IMR-90 (cell line): ENCODE data around the gene NTN4. TPM values are rescaled to one million over a fixed set of nuclear protein-coding genes. Genes with fewer than 3 reads are reported as not detected.

Experiments used
- ATAC-seq: fragments of 200-7000 bp; cut with Tn5 transposase; 2 replicates; pipeline ENCODE4 v1.9.1; 2020; ENCODE audit warnings: low read depth, mild to moderate bottlenecking, moderate library complexity
- BruUV-seq: library from RNA; stranded (reverse); fragments of 400-500 nt; replicated peaks from 2 replicates; lab custom pipeline; 2021; lab: Mats Ljungman, UMichigan
- CTCF ChIA-PET: fragments of 300-600 bp; formaldehyde crosslinking; extraction: SDS; loops from one replicate; lab custom pipeline; 2021; ENCODE audit warnings: antibody characterized with exemption; lab: Yijun Ruan, JAX
- POLR2A ChIA-PET: fragments of 300-600 bp; sonication (Branson Sonifier 250); formaldehyde crosslinking; loops from one replicate; lab custom pipeline; 2022; ENCODE audit warnings: antibody characterized with exemption; ENCODE audit not compliant: unreplicated experiment; lab: Charles Lee
- DNase-seq: peaks from one replicate; pipeline ENCODE4 v3.0.0; 2013
- H2AFZ ChIP-seq: replicated peaks from 2 replicates; pipeline ENCODE3; 2013; ENCODE audit warnings: low read length, mild to moderate bottlenecking; ENCODE audit not compliant: poor library complexity
- H2AK5ac ChIP-seq: 2 replicates; pipeline ENCODE4 v1.6.1; 2013; ENCODE audit warnings: low read depth, low read length, inconsistent platforms
- H2AK9ac ChIP-seq: replicated peaks from 2 replicates; pipeline ENCODE3; 2013; ENCODE audit warnings: mild to moderate bottlenecking, low read depth, low read length, moderate library complexity; ENCODE audit not compliant: poor library complexity
- H2BK120ac ChIP-seq: 2 replicates; pipeline ENCODE4 v1.6.1; 2013; ENCODE audit warnings: low read depth, low read length, inconsistent platforms
- H2BK15ac ChIP-seq: 3 replicates; pipeline ENCODE4 v1.6.1; 2013; ENCODE audit warnings: low read depth, low read length, inconsistent platforms
- H2BK20ac ChIP-seq: 2 replicates; pipeline ENCODE4 v1.6.1; 2013; ENCODE audit warnings: low read depth, mild to moderate bottlenecking, inconsistent platforms, low read length, moderate library complexity
- H2BK5ac ChIP-seq: 2 replicates; pipeline ENCODE4 v1.6.1; 2013; ENCODE audit warnings: mild to moderate bottlenecking, low read depth, low read length, inconsistent platforms; ENCODE audit not compliant: poor library complexity, severe bottlenecking
- H3K14ac ChIP-seq: replicated peaks from 2 replicates; pipeline ENCODE4 v1.6.1; 2013; ENCODE audit warnings: low read depth, low read length, inconsistent platforms
- H3K18ac ChIP-seq: 2 replicates; pipeline ENCODE4 v1.6.1; 2013; ENCODE audit warnings: low read depth, low read length, control low read depth
- H3K23ac ChIP-seq: 2 replicates; pipeline ENCODE4 v1.6.1; 2013; ENCODE audit warnings: low read depth, low read length, inconsistent platforms
- H3K27ac ChIP-seq: 2 replicates; pipeline ENCODE4 v1.5.1; 2013; ENCODE audit warnings: mild to moderate bottlenecking, control low read depth, low read length; ENCODE audit not compliant: insufficient read depth
- H3K27me3 ChIP-seq: 2 replicates; pipeline ENCODE4 v1.6.1; 2013; ENCODE audit warnings: low read length; ENCODE audit not compliant: control insufficient read depth, insufficient read depth
- H3K36me3 ChIP-seq: 2 replicates; pipeline ENCODE4 v1.6.1; 2013; ENCODE audit warnings: low read length, mixed read lengths; ENCODE audit not compliant: control insufficient read depth, insufficient read depth
- H3K4ac ChIP-seq: 2 replicates; pipeline ENCODE4 v1.6.1; 2013; ENCODE audit warnings: low read depth, low read length, inconsistent platforms
- H3K4me1 ChIP-seq: 2 replicates; pipeline ENCODE4 v1.6.1; 2013; ENCODE audit warnings: low read length, mixed read lengths; ENCODE audit not compliant: control insufficient read depth, insufficient read depth
- H3K4me2 ChIP-seq: 2 replicates; pipeline ENCODE4 v1.6.1; 2013; ENCODE audit warnings: low read depth, mild to moderate bottlenecking, control low read depth, low read length, moderate library complexity
- H3K4me3 ChIP-seq: 2 replicates; pipeline ENCODE4 v1.5.1; 2013; ENCODE audit warnings: low read depth, mild to moderate bottlenecking, control low read depth, low read length, moderate library complexity; ENCODE audit not compliant: insufficient read depth
- H3K56ac ChIP-seq: 2 replicates; pipeline ENCODE4 v1.6.1; 2013; ENCODE audit warnings: low read length, inconsistent platforms; ENCODE audit not compliant: insufficient read depth; ENCODE audit errors: extremely low read depth
- H3K79me1 ChIP-seq, 2 experiments: 2 replicates each; pipeline ENCODE4 v1.6.1; 2013; ENCODE audit warnings: low read length in 2 of 2, inconsistent platforms in 1 of 2, low read depth in 1 of 2
- H3K9ac ChIP-seq: 2 replicates; pipeline ENCODE4 v1.6.1; 2013; ENCODE audit warnings: low read depth, low read length, control low read depth
- H3K9me1 ChIP-seq: 2 replicates; pipeline ENCODE4 v1.6.1; 2013; ENCODE audit warnings: low read length, inconsistent platforms; ENCODE audit not compliant: insufficient read depth
- H3K9me3 ChIP-seq: 2 replicates; pipeline ENCODE4 v1.6.1; 2013; ENCODE audit warnings: low read length; ENCODE audit not compliant: control insufficient read depth, insufficient read depth
- H4K20me1 ChIP-seq: 2 replicates; pipeline ENCODE4 v1.6.1; 2013; ENCODE audit warnings: low read length, inconsistent platforms; ENCODE audit not compliant: insufficient read depth
- H4K5ac ChIP-seq: 2 replicates; pipeline ENCODE4 v1.6.1; 2013; ENCODE audit warnings: mild to moderate bottlenecking, low read depth, low read length, control low read depth
- H4K8ac ChIP-seq, 2 experiments: 2 replicates each; pipeline ENCODE4 v1.6.1; 2013; ENCODE audit warnings: low read depth in 2 of 2, low read length in 2 of 2, control low read depth in 1 of 2, inconsistent platforms in 1 of 2
- H4K91ac ChIP-seq: 2 replicates; pipeline ENCODE4 v1.6.1; 2013; ENCODE audit warnings: low read depth, low read length, inconsistent platforms; ENCODE audit not compliant: insufficient read depth
- BHLHE40 ChIP-seq: fragments of 150-350 bp; IDR thresholded peaks from 2 replicates; pipeline ENCODE4 v1.6.1; 2016; ENCODE audit warnings: mild to moderate bottlenecking, low read depth, low read length
- CEBPB ChIP-seq: IDR thresholded peaks from 2 replicates; pipeline ENCODE4 v1.6.1; 2012; ENCODE audit warnings: low read depth, low read length, improper control_type of control experiment
- CHD1 ChIP-seq: IDR thresholded peaks from 2 replicates; pipeline ENCODE4 v1.6.1; 2012; ENCODE audit warnings: low read depth, low read length, improper control_type of control experiment
- FOS ChIP-seq: fragments of 150-350 bp; IDR thresholded peaks from 2 replicates; pipeline ENCODE4 v1.6.1; 2016; ENCODE audit warnings: low read depth, low read length
- MAFK ChIP-seq: IDR thresholded peaks from 2 replicates; pipeline ENCODE4 v1.6.1; 2012; ENCODE audit warnings: low read depth, low read length, improper control_type of control experiment
- MAZ ChIP-seq: IDR thresholded peaks from 2 replicates; pipeline ENCODE4 v1.6.1; 2012; ENCODE audit warnings: low read depth, mild to moderate bottlenecking, low read length, improper control_type of control experiment, moderate library complexity, borderline replicate concordance
- MXI1 ChIP-seq: IDR thresholded peaks from 2 replicates; pipeline ENCODE4 v1.6.1; 2012; ENCODE audit warnings: low read depth, mild to moderate bottlenecking, low read length, moderate library complexity, borderline replicate concordance
- NFE2L2 ChIP-seq: fragments of 150-350 bp; IDR thresholded peaks from 2 replicates; pipeline ENCODE4 v1.6.1; 2016; ENCODE audit warnings: low read depth, mild to moderate bottlenecking, low read length
- POLR2A ChIP-seq: IDR thresholded peaks from 2 replicates; pipeline ENCODE4 v1.6.1; 2012; ENCODE audit warnings: mild to moderate bottlenecking, low read depth, low read length
- RAD21 ChIP-seq: IDR thresholded peaks from 2 replicates; pipeline ENCODE4 v1.6.1; 2012; ENCODE audit warnings: low read length, improper control_type of control experiment
- RCOR1 ChIP-seq: IDR thresholded peaks from 2 replicates; pipeline ENCODE4 v1.6.1; 2012; ENCODE audit warnings: mild to moderate bottlenecking, low read length, improper control_type of control experiment; ENCODE audit not compliant: insufficient replicate concordance
- RFX5 ChIP-seq: IDR thresholded peaks from 2 replicates; pipeline ENCODE4 v1.8.0; 2012; ENCODE audit warnings: low read depth, mild to moderate bottlenecking, low read length, moderate library complexity
- WGBS, 2 experiments: methylation state at CpG; one replicate each; pipeline versions ENCODE4 v1.1.5 to v1.1.7; 2013; ENCODE audit warnings: missing lambda C conversion rate in 2 of 2; ENCODE audit not compliant: insufficient read length in 1 of 2; ENCODE audit errors: extremely low coverage in 2 of 2; 5-methylcytosine and 5-hydroxymethylcytosine counted together
- dilution Hi-C: fragments of 300-500 bp; cut with HindIII; formaldehyde crosslinking; loops from one replicate; pipeline ENCODE4 v1.14.3; 2018; ENCODE audit warnings: low sequenced_read_pairs; ENCODE audit not compliant: unreplicated experiment
- in situ Hi-C: fragments of 300-500 bp; cut with MboI; formaldehyde crosslinking; loops from 3 replicates; pipeline ENCODE4 v1.14.3; 2019; ENCODE audit warnings: low sequenced_read_pairs, inconsistent platforms, mixed read lengths
- intact Hi-C: fragments of 100-400 bp; cut with micrococcal nuclease; formaldehyde crosslinking; loops from 2 replicates; pipeline ENCODE4 v1.10.0; 2022
- polyA plus RNA-seq, 3 experiments: library from polyadenylated mRNA; depleted of rRNA; stranded (reverse); fragments of >200 nt; gene quantifications; 2 replicates each; pipeline ENCODE4 v1.2.3, GENCODE V29; 2012; ENCODE audit warnings: low replicate concordance in 1 of 3
- total RNA-seq: library from RNA; depleted of rRNA; stranded (reverse); fragments of >200 nt; gene quantifications from 2 replicates; pipeline ENCODE4 v1.2.3, GENCODE V29; 2012
- TF ChIP-seq, protein P1 (sequence below): fragments of 150-350 bp; IDR thresholded peaks from 2 replicates; pipeline ENCODE4 v1.6.1; 2017; ENCODE audit warnings: mild to moderate bottlenecking, antibody characterized with exemption, low read length, low read depth
- TF ChIP-seq, protein P2 (sequence below): conservative IDR thresholded peaks from 2 replicates; pipeline ENCODE4 v1.5.1; 2012; ENCODE audit warnings: mild to moderate bottlenecking, low read depth, low read length, improper control_type of control experiment
- TF ChIP-seq, protein P3 (sequence below): fragments of 150-350 bp; IDR thresholded peaks from 2 replicates; pipeline ENCODE4 v1.6.1; 2016; ENCODE audit warnings: low read depth, mild to moderate bottlenecking, low read length, moderate library complexity, borderline replicate concordance

Gene NTN4
- total and polyA plus RNA-seq, 2 of the 4 experiments (the other 2 are of a cell fraction): 54.6 to 56.6 TPM

DNA sequence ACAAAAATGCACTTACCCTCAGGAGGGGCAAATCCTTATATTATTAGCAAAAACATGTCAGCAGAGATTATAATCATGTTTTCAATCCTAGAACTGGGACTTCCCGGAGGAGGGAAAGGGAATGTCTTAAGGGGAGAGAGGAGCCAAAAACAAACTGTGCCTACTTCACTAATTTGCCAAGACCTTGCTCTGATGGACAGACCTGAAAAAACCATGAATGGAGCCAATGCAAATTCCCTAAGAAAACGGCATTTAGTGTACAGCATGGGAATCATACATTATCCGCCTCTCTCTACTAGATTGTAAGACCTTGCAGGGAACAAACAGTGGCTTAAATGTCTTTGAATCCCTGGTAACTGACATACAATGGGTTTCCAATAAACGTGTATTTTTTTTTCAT is 70.4 kb downstream of the NTN4 start:
- no peak overlapping the region for H4K91ac ChIP-seq
- no peak overlapping the region for H3K4me3 ChIP-seq
- CTCF ChIA-PET: interaction anchor here (0.6 to 1.4 kb wide), 2 partner anchors 10 to 91 kb away, joined by 3 read pairs; no protein-coding TSS in a partner anchor
- no peaks in the 10 kb centered on the region for H3K4me1 ChIP-seq
- H4K20me1 ChIP-seq: no peaks in the 10 kb centered on the region
- no peak overlapping the region for H3K9ac ChIP-seq
- H3K56ac ChIP-seq: no peak overlapping the region
- no peak for DNase-seq
- no peak overlapping the region for H4K5ac ChIP-seq
- no peak for ATAC-seq
- POLR2A ChIA-PET: no interaction called here
- no TSS peak for BruUV-seq
- H2BK15ac ChIP-seq: no peak overlapping the region; the same call in 2 of the 3 replicates
- H3K4me2 ChIP-seq: no peak overlapping the region
- dilution Hi-C loops: no loop called here
- H3K79me1 ChIP-seq: peaks cover 0 to 13% of the 10 kb centered on the region in 2 experiments; a peak in 2 of 4 replicates
- H3K9me1 ChIP-seq: 0 out of 2 replicates have a peak, but pooled peaks cover 2% of the 10 kb centered on the region
- H2BK120ac ChIP-seq: peak overlapping the region; percentile 16; the same call in 1 of the 2 replicates
- H2AK9ac ChIP-seq: no peak overlapping the region
- no peak overlapping the region for H2BK20ac ChIP-seq
- no peak overlapping the region for H2AFZ ChIP-seq
- intact Hi-C loops: no loop called here
- no peaks in the 10 kb centered on the region for H3K9me3 ChIP-seq
- no peak overlapping the region for H3K18ac ChIP-seq
- TF ChIP-seq, protein P1, sequence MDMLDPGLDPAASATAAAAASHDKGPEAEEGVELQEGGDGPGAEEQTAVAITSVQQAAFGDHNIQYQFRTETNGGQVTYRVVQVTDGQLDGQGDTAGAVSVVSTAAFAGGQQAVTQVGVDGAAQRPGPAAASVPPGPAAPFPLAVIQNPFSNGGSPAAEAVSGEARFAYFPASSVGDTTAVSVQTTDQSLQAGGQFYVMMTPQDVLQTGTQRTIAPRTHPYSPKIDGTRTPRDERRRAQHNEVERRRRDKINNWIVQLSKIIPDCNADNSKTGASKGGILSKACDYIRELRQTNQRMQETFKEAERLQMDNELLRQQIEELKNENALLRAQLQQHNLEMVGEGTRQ: no peak
- no peak for TF ChIP-seq FOS
- TF ChIP-seq, protein P2, sequence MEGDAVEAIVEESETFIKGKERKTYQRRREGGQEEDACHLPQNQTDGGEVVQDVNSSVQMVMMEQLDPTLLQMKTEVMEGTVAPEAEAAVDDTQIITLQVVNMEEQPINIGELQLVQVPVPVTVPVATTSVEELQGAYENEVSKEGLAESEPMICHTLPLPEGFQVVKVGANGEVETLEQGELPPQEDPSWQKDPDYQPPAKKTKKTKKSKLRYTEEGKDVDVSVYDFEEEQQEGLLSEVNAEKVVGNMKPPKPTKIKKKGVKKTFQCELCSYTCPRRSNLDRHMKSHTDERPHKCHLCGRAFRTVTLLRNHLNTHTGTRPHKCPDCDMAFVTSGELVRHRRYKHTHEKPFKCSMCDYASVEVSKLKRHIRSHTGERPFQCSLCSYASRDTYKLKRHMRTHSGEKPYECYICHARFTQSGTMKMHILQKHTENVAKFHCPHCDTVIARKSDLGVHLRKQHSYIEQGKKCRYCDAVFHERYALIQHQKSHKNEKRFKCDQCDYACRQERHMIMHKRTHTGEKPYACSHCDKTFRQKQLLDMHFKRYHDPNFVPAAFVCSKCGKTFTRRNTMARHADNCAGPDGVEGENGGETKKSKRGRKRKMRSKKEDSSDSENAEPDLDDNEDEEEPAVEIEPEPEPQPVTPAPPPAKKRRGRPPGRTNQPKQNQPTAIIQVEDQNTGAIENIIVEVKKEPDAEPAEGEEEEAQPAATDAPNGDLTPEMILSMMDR: no peak
- no peak for TF ChIP-seq MXI1
- no peak for TF ChIP-seq CEBPB
- TF ChIP-seq POLR2A: no peak
- TF ChIP-seq CHD1: no peak
- no peak for TF ChIP-seq BHLHE40
- TF ChIP-seq MAZ: no peak
- TF ChIP-seq MAFK: no peak
- TF ChIP-seq NFE2L2: no peak
- TF ChIP-seq, protein P3, sequence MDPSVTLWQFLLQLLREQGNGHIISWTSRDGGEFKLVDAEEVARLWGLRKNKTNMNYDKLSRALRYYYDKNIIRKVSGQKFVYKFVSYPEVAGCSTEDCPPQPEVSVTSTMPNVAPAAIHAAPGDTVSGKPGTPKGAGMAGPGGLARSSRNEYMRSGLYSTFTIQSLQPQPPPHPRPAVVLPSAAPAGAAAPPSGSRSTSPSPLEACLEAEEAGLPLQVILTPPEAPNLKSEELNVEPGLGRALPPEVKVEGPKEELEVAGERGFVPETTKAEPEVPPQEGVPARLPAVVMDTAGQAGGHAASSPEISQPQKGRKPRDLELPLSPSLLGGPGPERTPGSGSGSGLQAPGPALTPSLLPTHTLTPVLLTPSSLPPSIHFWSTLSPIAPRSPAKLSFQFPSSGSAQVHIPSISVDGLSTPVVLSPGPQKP: no peak
- TF ChIP-seq RAD21: no peak
- no peak for TF ChIP-seq RCOR1
- TF ChIP-seq RFX5: no peak
- H3K14ac ChIP-seq: 0 out of 2 replicates have a peak overlapping the region, but pooled peaks have one; percentile 56
- H2BK5ac ChIP-seq: no peak overlapping the region
- H3K27me3 ChIP-seq: no peaks in the 10 kb centered on the region
- H4K8ac ChIP-seq: no peak overlapping the region
- H3K36me3 ChIP-seq: peaks cover 7% of the 10 kb centered on the region
- no peak overlapping the region for H2AK5ac ChIP-seq
- in situ Hi-C loops: no loop called here
- H3K23ac ChIP-seq: peak overlapping the region; percentile 48; the same call in 1 of the 2 replicates
- no CpG with 5 or more reads among the region's 4 CpGs for whole genome bisulfite sequencing, 2 experiments
- H3K4ac ChIP-seq: no peak overlapping the region
- no peak overlapping the region for H3K27ac ChIP-seq
